Mesendoderm (in vitro differentiated cells): ENCODE results near the gene PRKD1.
"Not testable (repeated sequence)": the region's sequence is repeated elsewhere in the genome, so short reads cannot be mapped to it uniquely, and the experiment has no call there.

Experiments used
- DNase-seq: peaks from one replicate; pipeline ENCODE4 v3.0.0; 2013
- H2AK5ac ChIP-seq: 2 replicates; pipeline ENCODE4 v1.6.1; 2013; ENCODE audit warnings: low read length, inconsistent platforms
- H2BK120ac ChIP-seq: 2 replicates; pipeline ENCODE4 v1.6.1; 2013; ENCODE audit warnings: low read depth, mild to moderate bottlenecking, low read length, moderate library complexity, mixed read lengths
- H2BK15ac ChIP-seq: replicated peaks from 2 replicates; pipeline ENCODE4 v1.6.1; 2013; ENCODE audit warnings: low read depth, mild to moderate bottlenecking, moderate library complexity
- H2BK5ac ChIP-seq: 2 replicates; pipeline ENCODE4 v1.6.1; 2013; ENCODE audit warnings: low read length, inconsistent platforms
- H3K18ac ChIP-seq: 2 replicates; pipeline ENCODE4 v1.6.1; 2013; ENCODE audit warnings: mild to moderate bottlenecking, low read length, mixed read lengths
- H3K23ac ChIP-seq: one replicate; pipeline ENCODE4 v1.6.1; 2013; ENCODE audit warnings: low read length
- H3K27ac ChIP-seq: 2 replicates; pipeline ENCODE4 v1.5.1; 2013; ENCODE audit warnings: low read depth, mild to moderate bottlenecking, inconsistent platforms, low read length, moderate library complexity
- H3K27me3 ChIP-seq: 2 replicates; pipeline ENCODE4 v1.6.1; 2013; ENCODE audit warnings: low read length, control low read depth, mild to moderate bottlenecking, inconsistent platforms; ENCODE audit not compliant: insufficient read depth, poor library complexity
- H3K36me3 ChIP-seq: 2 replicates; pipeline ENCODE4 v1.6.1; 2013; ENCODE audit warnings: low read length, inconsistent platforms; ENCODE audit not compliant: control insufficient read depth, insufficient read depth
- H3K4ac ChIP-seq: one replicate; pipeline ENCODE4 v1.6.1; 2013; ENCODE audit warnings: low read depth, mild to moderate bottlenecking, low read length, moderate library complexity
- H3K4me1 ChIP-seq: 2 replicates; pipeline ENCODE4 v1.6.1; 2013; ENCODE audit warnings: low read depth, low read length, inconsistent platforms; ENCODE audit not compliant: control insufficient read depth
- H3K4me2 ChIP-seq: 2 replicates; pipeline ENCODE4 v1.6.1; 2013; ENCODE audit warnings: low read length
- H3K4me3 ChIP-seq: 2 replicates; pipeline ENCODE4 v1.5.1; 2013; ENCODE audit warnings: mild to moderate bottlenecking, low read length
- H3K56ac ChIP-seq: one replicate; pipeline ENCODE4 v1.6.1; 2013; ENCODE audit warnings: low read length
- H3K79me1 ChIP-seq: 2 replicates; pipeline ENCODE4 v1.6.1; 2013; ENCODE audit warnings: low read length, inconsistent platforms
- H3K79me2 ChIP-seq: 2 replicates; pipeline ENCODE4 v1.6.1; 2013; ENCODE audit warnings: mild to moderate bottlenecking, low read length; ENCODE audit not compliant: control insufficient read depth, insufficient read depth
- H3K9ac ChIP-seq: 2 replicates; pipeline ENCODE4 v1.6.1; 2013; ENCODE audit warnings: low read length, inconsistent platforms
- H4K5ac ChIP-seq: one replicate; pipeline ENCODE4 v1.6.1; 2013; ENCODE audit warnings: low read length
- H4K8ac ChIP-seq: one replicate; pipeline ENCODE4 v1.6.1; 2013; ENCODE audit warnings: low read depth, mild to moderate bottlenecking, control low read depth, low read length, moderate library complexity
- WGBS: extraction: QIAGEN DNeasy Blood & Tissue Kit; methylation state at CpG from one replicate; pipeline ENCODE4 v1.1.7; 2013; ENCODE audit warnings: low lambda C conversion rate, missing lambda C conversion rate; ENCODE audit not compliant: insufficient coverage; ENCODE audit errors: extremely low coverage; 5-methylcytosine and 5-hydroxymethylcytosine counted together

PRKD1 gene

DNA sequence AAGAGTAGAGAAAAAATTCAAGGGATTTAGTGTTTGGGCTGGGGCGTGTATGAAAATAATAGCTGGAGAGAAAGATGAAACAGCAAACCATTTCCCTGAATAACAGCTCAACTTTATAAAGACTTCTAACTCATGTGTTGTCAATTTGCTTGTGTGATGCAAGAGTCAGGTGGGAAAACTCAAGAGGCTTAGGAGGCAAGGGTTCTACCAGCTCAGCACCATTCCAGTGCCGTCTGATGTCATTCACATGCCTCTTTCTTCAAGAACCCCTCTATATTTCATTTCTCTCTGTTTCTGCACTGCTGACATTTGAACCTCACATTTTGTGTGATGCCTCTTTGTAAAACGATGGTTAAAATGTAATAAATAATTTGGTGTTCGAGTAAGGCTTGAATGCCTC, 192.2 kb downstream of the PRKD1 start:
- H3K79me1 ChIP-seq, result no peaks in the 10 kb centered on the region
- no peak overlapping the region for H2AK5ac ChIP-seq
- no peaks in the 10 kb centered on the region for H3K36me3 ChIP-seq
- no peak overlapping the region for H3K4ac ChIP-seq
- DNase-seq, result peak; percentile 28
- no peak overlapping the region for H2BK15ac ChIP-seq
- no peak overlapping the region for H3K4me2 ChIP-seq
- no peak overlapping the region for H3K9ac ChIP-seq
- no peak overlapping the region for H4K8ac ChIP-seq
- peaks cover 2% of the 10 kb centered on the region for H3K4me1 ChIP-seq
- no peak overlapping the region for H3K56ac ChIP-seq
- H3K23ac ChIP-seq, result no peak overlapping the region
- no peaks in the 10 kb centered on the region for H3K79me2 ChIP-seq
- no peak overlapping the region for H3K18ac ChIP-seq
- H4K5ac ChIP-seq, result no peak overlapping the region
- no peaks in the 10 kb centered on the region for H3K27me3 ChIP-seq
- H3K27ac ChIP-seq, result no peak overlapping the region
- 100% methylated on average over 1 of the region's 4 CpGs for WGBS
- H2BK120ac ChIP-seq, result no peak overlapping the region
- no peak overlapping the region for H3K4me3 ChIP-seq
- H2BK5ac ChIP-seq, result no peak overlapping the region

- no peak overlapping the region for H2BK120ac ChIP-seq
- no peaks in the 10 kb centered on the region for H3K36me3 ChIP-seq
- peaks cover 2% of the 10 kb centered on the region for H3K4me1 ChIP-seq
- H3K4me3 ChIP-seq, result no peak overlapping the region
- no peak overlapping the region for H3K4me2 ChIP-seq
- no peak overlapping the region for H2AK5ac ChIP-seq
- H3K9ac ChIP-seq, result no peak overlapping the region
- WGBS, result no CpG with 5 or more reads among the region's 1 CpG
- H3K4ac ChIP-seq, result no peak overlapping the region
- H3K27ac ChIP-seq, result no peak overlapping the region
- no peak overlapping the region for H3K23ac ChIP-seq
- no peak overlapping the region for H3K56ac ChIP-seq
- no peak overlapping the region for H2BK15ac ChIP-seq
- H3K27me3 ChIP-seq, result no peaks in the 10 kb centered on the region
- H3K79me2 ChIP-seq, result no peaks in the 10 kb centered on the region
- peak; percentile 38 for DNase-seq
- no peak overlapping the region for H2BK5ac ChIP-seq
- H3K79me1 ChIP-seq, result no peaks in the 10 kb centered on the region
- H4K5ac ChIP-seq, result no peak overlapping the region
- no peak overlapping the region for H3K18ac ChIP-seq
- H4K8ac ChIP-seq, result no peak overlapping the region
Measured at GRCh38 chr14:29734732-29735131, 192.9 kb downstream of the PRKD1 start.

GRCh38 chr14:29726560-29727331, 200.9 kb downstream of the PRKD1 start:
- not testable (repeated sequence) for H3K23ac ChIP-seq, H3K36me3 ChIP-seq, H2AK5ac ChIP-seq, H3K79me1 ChIP-seq, H3K9ac ChIP-seq, H3K27me3 ChIP-seq, H2BK5ac ChIP-seq, H4K8ac ChIP-seq, H3K18ac ChIP-seq, H4K5ac ChIP-seq, H3K56ac ChIP-seq, H3K4me2 ChIP-seq, H2BK120ac ChIP-seq, DNase-seq, H3K79me2 ChIP-seq, H3K4ac ChIP-seq, H3K4me3 ChIP-seq, H3K27ac ChIP-seq, H2BK15ac ChIP-seq, H3K4me1 ChIP-seq
- WGBS, result no CpG with 5 or more reads among the region's 4 CpGs

- Histone ChIP-seq H3K36me3 (no peaks in the 10 kb centered on the region), H3K18ac (no peak overlapping the region), H3K4ac (no peak overlapping the region), H3K27ac (no peak overlapping the region), H3K27me3 (no peaks in the 10 kb centered on the region), H2BK15ac (no peak overlapping the region), H3K4me3 (no peak overlapping the region), H4K5ac (no peak overlapping the region), H3K79me1 (no peaks in the 10 kb centered on the region), H4K8ac (no peak overlapping the region), H2BK5ac (no peak overlapping the region), H3K9ac (no peak overlapping the region), H3K4me2 (no peak overlapping the region), H3K79me2 (no peaks in the 10 kb centered on the region), H3K4me1 (no peaks in the 10 kb centered on the region), H2AK5ac (no peak overlapping the region), H3K23ac (no peak overlapping the region), H3K56ac (no peak overlapping the region), H2BK120ac (no peak overlapping the region)
- peak; percentile 71 for DNase-seq
- WGBS, result no CpG with 5 or more reads among the region's 3 CpGs
Measured at GRCh38 chr14:29724991-29725390, 202.7 kb downstream of the PRKD1 start.

- H2AK5ac ChIP-seq, result no peak overlapping the region
- no peak overlapping the region for H3K4me3 ChIP-seq
- H3K4me1 ChIP-seq, result peaks cover under 1% of the 10 kb centered on the region
- H4K5ac ChIP-seq, result no peak overlapping the region
- H4K8ac ChIP-seq, result no peak overlapping the region
- no peaks in the 10 kb centered on the region for H3K79me1 ChIP-seq
- H3K79me2 ChIP-seq, result no peaks in the 10 kb centered on the region
- H3K18ac ChIP-seq, result no peak overlapping the region
- no CpG with 5 or more reads among the region's 1 CpG for WGBS
- H3K56ac ChIP-seq, result no peak overlapping the region
- no peaks in the 10 kb centered on the region for H3K27me3 ChIP-seq
- no peak overlapping the region for H2BK120ac ChIP-seq
- H2BK15ac ChIP-seq, result no peak overlapping the region
- H3K4ac ChIP-seq, result no peak overlapping the region
- no peak overlapping the region for H3K9ac ChIP-seq
- H2BK5ac ChIP-seq, result no peak overlapping the region
- no peaks in the 10 kb centered on the region for H3K36me3 ChIP-seq
- DNase-seq, result no peak
- H3K27ac ChIP-seq, result no peak overlapping the region
- H3K23ac ChIP-seq, result no peak overlapping the region
- no peak overlapping the region for H3K4me2 ChIP-seq
Measured at GRCh38 chr14:29722831-29723230, 204.8 kb downstream of the PRKD1 start.

DNA sequence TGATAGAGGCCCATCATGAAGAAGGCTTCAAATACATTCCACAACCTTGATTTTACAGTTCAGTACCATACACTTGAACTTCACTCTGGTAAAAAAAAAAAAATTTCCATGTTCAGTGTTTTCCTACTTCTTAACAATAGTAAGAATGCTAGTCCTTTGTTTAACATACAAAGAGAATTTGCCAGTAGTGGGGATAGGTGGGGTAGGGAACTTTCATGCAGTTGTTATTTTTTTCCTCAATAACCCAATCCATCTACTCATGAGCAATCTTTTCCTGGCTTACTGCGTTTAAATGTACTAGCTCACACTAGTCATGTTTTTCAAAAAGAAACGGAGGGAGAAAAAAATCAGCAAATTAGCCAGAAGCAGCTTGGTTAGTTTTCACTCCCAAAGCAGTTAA, 206.1 kb downstream of the PRKD1 start:
- no peak overlapping the region for H2AK5ac ChIP-seq
- H4K5ac ChIP-seq, result no peak overlapping the region
- no peak overlapping the region for H3K56ac ChIP-seq
- no peak overlapping the region for H2BK15ac ChIP-seq
- no peak overlapping the region for H3K4ac ChIP-seq
- H4K8ac ChIP-seq, result no peak overlapping the region
- H3K4me2 ChIP-seq, result no peak overlapping the region
- H3K18ac ChIP-seq, result no peak overlapping the region
- H3K79me1 ChIP-seq, result no peaks in the 10 kb centered on the region
- no peak overlapping the region for H3K23ac ChIP-seq
- peaks cover 2% of the 10 kb centered on the region for H3K4me1 ChIP-seq
- no peak overlapping the region for H2BK120ac ChIP-seq
- DNase-seq, result no peak
- H3K36me3 ChIP-seq, result no peaks in the 10 kb centered on the region
- WGBS, result no CpG with 5 or more reads among the region's 2 CpGs
- no peak overlapping the region for H3K4me3 ChIP-seq
- H3K27me3 ChIP-seq, result no peaks in the 10 kb centered on the region
- no peak overlapping the region for H3K9ac ChIP-seq
- no peaks in the 10 kb centered on the region for H3K79me2 ChIP-seq
- H3K27ac ChIP-seq, result no peak overlapping the region
- no peak overlapping the region for H2BK5ac ChIP-seq
